PC-9 (cell line): ENCODE data around the gene GRAMD2B. TPM values are rescaled to one million over a fixed set of nuclear protein-coding genes. Genes with fewer than 3 reads are reported as not detected.

Experiments used
- BruUV-seq: library from RNA; stranded (reverse); fragments of 400-500 nt; replicated peaks from 2 replicates; lab custom pipeline; 2021; lab: Mats Ljungman, UMichigan
- CTCF ChIA-PET: fragments of 300-600 bp; sonication (Branson Sonifier 250); formaldehyde crosslinking; loops from one replicate; lab custom pipeline; 2022; ENCODE audit warnings: antibody characterized with exemption; lab: Charles Lee
- POLR2A ChIA-PET: fragments of 300-600 bp; sonication (Branson Sonifier 250); formaldehyde crosslinking; loops from one replicate; lab custom pipeline; 2022; ENCODE audit warnings: antibody characterized with exemption; ENCODE audit not compliant: unreplicated experiment; lab: Charles Lee
- DNase-seq, 2 experiments: peaks; one replicate each; pipeline versions ENCODE4 v3.0.0 to v3.0.0-alpha.2; 2015 to 2022; ENCODE audit warnings: mixed read lengths in 1 of 2
- H2AFZ ChIP-seq: fragments of 200-600 bp; sonication (generic); 2 replicates; pipeline ENCODE4 v1.8.1; 2017; ENCODE audit warnings: antibody characterized with exemption
- H3F3A ChIP-seq: fragments of 200-600 bp; sonication (generic); 2 replicates; pipeline ENCODE4 v1.8.1; 2017; ENCODE audit warnings: antibody characterized with exemption, mild to moderate bottlenecking, low read depth; ENCODE audit not compliant: insufficient read depth
- H3K27ac ChIP-seq: fragments of 200-600 bp; sonication (generic); 2 replicates; pipeline ENCODE4 v1.6.1; 2016; ENCODE audit warnings: mixed run types
- H3K27me3 ChIP-seq: fragments of 200-600 bp; sonication (generic); 2 replicates; pipeline ENCODE4 v1.6.1; 2016; ENCODE audit warnings: low read depth, mixed run types; ENCODE audit not compliant: insufficient read depth
- H3K36me3 ChIP-seq: fragments of 200-600 bp; sonication (generic); 2 replicates; pipeline ENCODE4 v1.6.1; 2016; ENCODE audit warnings: low read depth, mixed run types
- H3K4me1 ChIP-seq: fragments of 200-600 bp; sonication (generic); replicated peaks from 2 replicates; pipeline ENCODE4 v1.6.1; 2016; ENCODE audit warnings: mixed run types; ENCODE audit not compliant: insufficient read depth
- H3K4me2 ChIP-seq: fragments of 200-600 bp; sonication (generic); 2 replicates; pipeline ENCODE4 v1.6.1; 2017; ENCODE audit warnings: mixed run types
- H3K4me3 ChIP-seq: fragments of 200-600 bp; sonication (generic); 2 replicates; pipeline ENCODE4 v1.6.1; 2016; ENCODE audit warnings: mixed run types
- H3K79me2 ChIP-seq: fragments of 200-600 bp; sonication (generic); 2 replicates; pipeline ENCODE4 v1.6.1; 2017; ENCODE audit warnings: low read depth, mixed run types
- H3K9me2 ChIP-seq: fragments of 200-600 bp; sonication (generic); 2 replicates; pipeline ENCODE4 v1.8.1; 2017; ENCODE audit warnings: mild to moderate bottlenecking; ENCODE audit not compliant: insufficient read depth
- H3K9me3 ChIP-seq: fragments of 200-600 bp; sonication (generic); 2 replicates; pipeline ENCODE4 v1.8.1; 2016; ENCODE audit warnings: low read depth; ENCODE audit not compliant: insufficient read depth
- H4K20me1 ChIP-seq: fragments of 200-600 bp; sonication (generic); 2 replicates; pipeline ENCODE4 v1.8.1; 2017; ENCODE audit not compliant: insufficient read depth
- EZH2 ChIP-seq: fragments of 200-600 bp; sonication (generic); IDR thresholded peaks from 2 replicates; pipeline ENCODE4 v1.8.0; 2017; ENCODE audit warnings: antibody characterized with exemption, low read depth
- intact Hi-C: fragments of 100-400 bp; cut with micrococcal nuclease; formaldehyde crosslinking; loops from one replicate; pipeline ENCODE4 v1.10.0; 2022; ENCODE audit not compliant: unreplicated experiment
- total RNA-seq: library from RNA; stranded (reverse); gene quantifications from 2 replicates; pipeline ENCODE4 v1.2.3, GENCODE V29; 2021
- TF ChIP-seq, protein P1 (sequence below): fragments of 200-600 bp; sonication (generic); conservative IDR thresholded peaks from 2 replicates; pipeline ENCODE4 v1.6.1; 2017; ENCODE audit warnings: mixed run types, antibody characterized with exemption, mild to moderate bottlenecking, moderate library complexity

GRAMD2B gene
- total RNA-seq, 1 experiment from 2014 or later = 10.0 TPM

DNA sequence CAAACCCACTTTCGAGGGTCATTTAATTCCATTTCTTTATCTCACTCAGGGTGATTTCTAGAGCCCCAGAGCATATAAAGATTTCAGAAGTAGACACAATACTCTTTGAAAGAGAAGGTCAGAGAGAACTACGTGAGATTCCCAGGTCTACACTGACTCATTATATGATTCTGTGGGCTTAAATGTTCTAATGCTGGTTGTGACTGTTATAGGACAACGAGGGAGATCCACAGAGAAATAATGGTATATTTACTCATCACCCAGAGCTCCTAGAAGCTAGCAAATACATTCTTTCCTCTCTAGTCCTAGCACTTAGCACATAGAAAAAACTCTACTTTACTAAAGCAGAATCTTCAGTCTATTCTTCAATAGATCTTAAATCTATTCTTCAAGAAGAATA lies 39.4 kb upstream of the GRAMD2B start:
- H3K9me3 ChIP-seq = peaks cover 11% of the 10 kb centered on the region; the same call in 1 of the 2 replicates
- DNase-seq = no peak
- H2AFZ ChIP-seq = no peak overlapping the region
- peak overlapping the region; percentile 89 for H3K27ac ChIP-seq
- no peak overlapping the region for H3K4me3 ChIP-seq
- H3K79me2 ChIP-seq = no peaks in the 10 kb centered on the region
- H3K4me1 ChIP-seq = peaks cover 53% of the 10 kb centered on the region
- ChIA-PET POLR2A (no interaction called here), CTCF (interaction anchor here (2.1 kb wide), 1 partner anchor 30 kb away, joined by 5 read pairs; no protein-coding TSS in a partner anchor)
- peaks cover 39% of the 10 kb centered on the region for H3F3A ChIP-seq
- intact Hi-C loops = no loop called here
- no peak for TF ChIP-seq EZH2
- TF ChIP-seq, protein P1, sequence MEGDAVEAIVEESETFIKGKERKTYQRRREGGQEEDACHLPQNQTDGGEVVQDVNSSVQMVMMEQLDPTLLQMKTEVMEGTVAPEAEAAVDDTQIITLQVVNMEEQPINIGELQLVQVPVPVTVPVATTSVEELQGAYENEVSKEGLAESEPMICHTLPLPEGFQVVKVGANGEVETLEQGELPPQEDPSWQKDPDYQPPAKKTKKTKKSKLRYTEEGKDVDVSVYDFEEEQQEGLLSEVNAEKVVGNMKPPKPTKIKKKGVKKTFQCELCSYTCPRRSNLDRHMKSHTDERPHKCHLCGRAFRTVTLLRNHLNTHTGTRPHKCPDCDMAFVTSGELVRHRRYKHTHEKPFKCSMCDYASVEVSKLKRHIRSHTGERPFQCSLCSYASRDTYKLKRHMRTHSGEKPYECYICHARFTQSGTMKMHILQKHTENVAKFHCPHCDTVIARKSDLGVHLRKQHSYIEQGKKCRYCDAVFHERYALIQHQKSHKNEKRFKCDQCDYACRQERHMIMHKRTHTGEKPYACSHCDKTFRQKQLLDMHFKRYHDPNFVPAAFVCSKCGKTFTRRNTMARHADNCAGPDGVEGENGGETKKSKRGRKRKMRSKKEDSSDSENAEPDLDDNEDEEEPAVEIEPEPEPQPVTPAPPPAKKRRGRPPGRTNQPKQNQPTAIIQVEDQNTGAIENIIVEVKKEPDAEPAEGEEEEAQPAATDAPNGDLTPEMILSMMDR = no peak
- no peaks in the 10 kb centered on the region for H4K20me1 ChIP-seq
- BruUV-seq = no TSS peak
- no peaks in the 10 kb centered on the region for H3K36me3 ChIP-seq
- no peaks in the 10 kb centered on the region for H3K9me2 ChIP-seq
- no peaks in the 10 kb centered on the region for H3K27me3 ChIP-seq
- H3K4me2 ChIP-seq = peak overlapping the region; percentile 71

DNA sequence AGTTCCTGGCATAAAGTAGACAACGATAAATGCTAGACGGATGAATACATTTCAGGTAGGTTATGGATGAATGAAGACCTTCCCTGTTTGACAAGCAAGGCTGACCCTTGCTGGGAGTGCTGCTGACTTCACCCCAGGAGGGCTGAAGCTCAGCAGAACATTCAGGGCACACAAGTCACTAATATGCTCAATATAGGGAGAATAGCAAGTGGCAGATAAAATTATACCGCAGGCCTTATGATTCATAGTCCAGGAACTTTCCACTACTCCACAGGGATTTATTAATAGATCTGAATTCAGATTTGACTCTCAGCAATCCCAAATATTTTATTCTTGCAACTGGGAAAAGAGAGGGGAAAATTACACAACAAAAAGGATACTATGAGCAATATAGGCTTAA lies 38.2 kb upstream of the GRAMD2B start:
- Histone ChIP-seq H3K9me2 (no peaks in the 10 kb centered on the region), H3K4me1 (peaks cover 53% of the 10 kb centered on the region), H2AFZ (no peak overlapping the region), H3K27ac (peak overlapping the region; percentile 89), H3F3A (peaks cover 39% of the 10 kb centered on the region), H4K20me1 (no peaks in the 10 kb centered on the region), H3K27me3 (no peaks in the 10 kb centered on the region), H3K4me2 (peak overlapping the region; percentile 71), H3K79me2 (no peaks in the 10 kb centered on the region), H3K4me3 (peak overlapping the region; percentile 32; the same call in 1 of the 2 replicates), H3K9me3 (peaks cover 11% of the 10 kb centered on the region; the same call in 1 of the 2 replicates), H3K36me3 (no peaks in the 10 kb centered on the region)
- no TSS peak for BruUV-seq
- ChIA-PET POLR2A (interaction anchor here (0.7 kb wide), 1 partner anchor 61 kb away, joined by 10 read pairs; no protein-coding TSS in a partner anchor), CTCF (interaction anchor here (0.6 to 2.1 kb wide), 3 partner anchors 20 to 154 kb away, joined by 3 to 5 read pairs (median 5); no protein-coding TSS in a partner anchor)
- peak; percentile 52 to 93 for DNase-seq
- TF ChIP-seq, protein P1 = no peak
- TF ChIP-seq EZH2 = no peak
- intact Hi-C loops = loop anchor here (1.0 kb wide), 4 partner anchors 17 to 61 kb away; partner anchors contain the start of gene GRAMD2B

DNA sequence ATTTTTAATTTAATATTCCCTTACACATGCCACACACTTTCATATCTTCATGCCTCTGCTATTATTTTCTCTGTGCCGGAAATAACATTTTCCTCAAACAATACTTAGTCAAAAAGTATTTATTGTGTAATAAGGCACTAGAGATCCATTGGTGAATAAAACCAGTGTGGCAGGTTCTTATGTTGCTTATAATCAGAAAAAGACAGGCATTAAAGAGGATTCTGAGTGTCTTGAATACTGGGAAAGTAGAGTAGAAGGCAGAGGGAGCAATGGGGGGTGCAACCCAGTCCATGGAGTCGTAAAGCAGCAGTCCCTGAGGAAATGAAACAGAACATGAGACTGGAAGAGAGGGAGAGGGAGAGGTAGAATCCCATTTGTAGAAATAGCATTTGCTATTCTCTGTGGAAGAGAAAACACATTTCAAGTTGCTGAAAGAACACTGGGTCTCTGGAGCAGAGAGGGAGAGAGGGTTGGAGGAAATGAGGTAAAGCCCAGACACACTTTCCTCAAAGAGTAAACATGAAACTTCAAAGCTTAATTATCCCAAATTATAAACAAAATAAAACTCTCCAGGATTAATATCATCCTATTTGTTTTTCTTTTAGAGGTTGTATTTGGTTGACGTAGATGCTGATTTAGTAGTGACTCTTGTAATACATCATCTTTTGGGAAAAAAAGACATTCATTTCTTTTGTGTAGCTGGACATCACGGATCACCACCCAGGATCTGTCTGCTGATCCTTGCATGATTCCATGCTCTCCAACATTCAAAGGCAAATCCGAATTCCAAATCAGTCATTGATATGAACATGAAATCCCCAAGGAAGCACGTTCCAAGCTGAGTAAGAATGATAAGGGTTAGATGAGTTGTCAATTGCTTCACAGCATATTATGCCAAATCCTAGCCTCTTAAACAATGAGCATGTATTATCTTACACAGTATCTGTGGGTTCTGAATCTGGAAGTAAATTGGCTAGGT lies 37.4 kb upstream of the GRAMD2B start:
- CTCF ChIA-PET = interaction anchor here (2.1 kb wide), 1 partner anchor 32 kb away, joined by 5 read pairs; no protein-coding TSS in a partner anchor

More for the DNA sequence above, 37.4 kb upstream of the GRAMD2B start:
- peak; percentile 18 to 89 for DNase-seq
- Histone ChIP-seq H2AFZ (peak overlapping the region; percentile 52; the same call in 1 of the 2 replicates), H3K27ac (peak overlapping the region; percentile 89), H3K36me3 (no peaks in the 10 kb centered on the region), H3K4me3 (peak overlapping the region; percentile 32; the same call in 1 of the 2 replicates), H3K9me3 (peaks cover 11% of the 10 kb centered on the region; the same call in 1 of the 2 replicates), H3K27me3 (no peaks in the 10 kb centered on the region), H3K4me1 (peaks cover 53% of the 10 kb centered on the region), H3K9me2 (no peaks in the 10 kb centered on the region), H3F3A (peaks cover 39% of the 10 kb centered on the region), H4K20me1 (no peaks in the 10 kb centered on the region), H3K4me2 (peak overlapping the region; percentile 71), H3K79me2 (no peaks in the 10 kb centered on the region)
- TF ChIP-seq, protein P1 = no peak
- TF ChIP-seq EZH2 = no peak
- BruUV-seq = TSS peak; percentile 19
- intact Hi-C loops = loop anchor here (1.0 kb wide), 4 partner anchors 18 to 60 kb away; partner anchors contain the start of gene GRAMD2B
- POLR2A ChIA-PET = interaction anchor here (0.7 kb wide), 1 partner anchor 60 kb away, joined by 10 read pairs; no protein-coding TSS in a partner anchor
